Esophagus muscularis mucosa (tissue), 4 donors: ENCODE data around the gene SLC38A7. TPM values are rescaled to one million over a fixed set of nuclear protein-coding genes. Genes with fewer than 3 reads are reported as not detected.

Experiments used
- DNase-seq: peaks from one replicate; pipeline ENCODE4 v3.0.0-alpha.2; 2017; ENCODE audit errors: extremely low spot score
- H3K27ac ChIP-seq, 4 donors: fragments of 200-600 bp; sonication (generic); replicated peaks in 1 of 4; 1 replicate in 3 of 4; 2 replicates in 1 of 4; pipeline ENCODE4 v1.5.1; 2016 to 2019; ENCODE audit warnings: mild to moderate bottlenecking in 1 of 4
- H3K27me3 ChIP-seq, 4 donors: fragments of 200-600 bp; sonication (generic); one replicate each; pipeline versions ENCODE4 v1.5.1 to v1.6.0; 2016 to 2019
- H3K36me3 ChIP-seq, 4 donors: fragments of 200-600 bp; sonication (generic); one replicate each; pipeline ENCODE4 v1.5.1; 2016 to 2019
- H3K4me1 ChIP-seq, 4 donors: fragments of 200-600 bp; sonication (generic); one replicate each; pipeline ENCODE4 v1.5.1; 2016 to 2019
- H3K4me3 ChIP-seq, 4 donors: fragments of 200-600 bp; sonication (generic); 1 replicate in 2 of 4; 2 replicates in 2 of 4; pipeline ENCODE4 v1.5.1; 2016 to 2019; ENCODE audit warnings: mild to moderate bottlenecking in 4 of 4, moderate library complexity in 1 of 4
- H3K9me3 ChIP-seq, 4 donors: fragments of 200-600 bp; sonication (generic); 1 replicate in 3 of 4; 2 replicates in 1 of 4; pipeline ENCODE4 v1.5.1; 2016 to 2019
- EP300 ChIP-seq: sonication (generic); formaldehyde crosslinking; IDR thresholded peaks from one replicate; pipeline ENCODE4 v1.6.1; 2017; ENCODE audit warnings: antibody characterized with exemption
- POLR2A ChIP-seq: fragments of 450-650 bp; IDR thresholded peaks from one replicate; pipeline ENCODE4 v1.6.1; 2017; ENCODE audit warnings: antibody characterized with exemption, moderate library complexity, mild to moderate bottlenecking, low read depth
- POLR2AphosphoS5 ChIP-seq, 2 donors: sonication (generic); formaldehyde crosslinking; IDR thresholded peaks; one replicate each; pipeline ENCODE4 v1.6.1; 2017; ENCODE audit warnings: antibody characterized with exemption in 2 of 2
- WGBS: methylation state at CpG from one replicate; pipeline ENCODE4 v1.1.5; 2018; 5-methylcytosine and 5-hydroxymethylcytosine counted together
- intact Hi-C: fragments of 100-400 bp; cut with DNase I; formaldehyde crosslinking; loops from one replicate; pipeline ENCODE4 v1.15.1; 2023
- total RNA-seq, 4 donors: library from RNA; depleted of rRNA; stranded (reverse); fragments of >200 nt; gene quantifications; one replicate each; pipeline versions ENCODE4 v1.1.0 to v1.2.1, GENCODE V29; 2016
- TF ChIP-seq, protein P1 (sequence below), 3 experiments: fragments of 200-600 bp in 2 of 3; fragments of 450-650 bp in 1 of 3; sonication (generic) in 2 of 3; IDR thresholded peaks; one replicate each; pipeline ENCODE4 v1.5.1; 2017 to 2019; ENCODE audit warnings: antibody characterized with exemption in 3 of 3, mild to moderate bottlenecking in 2 of 3, moderate library complexity in 1 of 3

The SLC38A7 gene
- total RNA-seq, 4 donors from 2014 or later: 8.1 to 11.6 (median 10.3) TPM

DNA sequence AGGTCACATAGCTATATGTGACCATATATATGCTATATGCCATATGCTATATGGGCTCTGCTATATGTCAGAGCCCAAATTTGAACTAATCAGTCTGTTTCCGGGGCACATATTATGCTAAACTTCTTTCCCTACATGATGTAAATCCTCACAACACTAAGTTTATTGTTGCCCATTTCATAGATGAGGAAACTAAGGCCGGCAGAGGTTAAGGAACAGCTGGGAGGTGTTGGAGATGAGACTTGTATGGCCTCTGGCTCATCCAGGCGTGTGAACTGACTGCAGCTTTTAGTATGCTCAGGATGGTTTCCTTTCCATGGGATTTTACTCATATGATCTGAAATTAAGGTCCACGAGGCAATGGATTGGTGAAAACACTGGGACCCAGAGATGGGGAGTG lies 37.5 kb downstream of the SLC38A7 start:
- no peak for DNase-seq
- 87% methylated on average over 4 of the region's 4 CpGs for WGBS
- Histone ChIP-seq H3K4me1 (no peaks in the 10 kb centered on the region), H3K9me3 (no peaks in the 10 kb centered on the region), H3K27ac (no peak overlapping the region), H3K4me3 (no peak overlapping the region), H3K27me3 (no peaks in the 10 kb centered on the region), H3K36me3 (no peaks in the 10 kb centered on the region)
- TF ChIP-seq, protein P1, sequence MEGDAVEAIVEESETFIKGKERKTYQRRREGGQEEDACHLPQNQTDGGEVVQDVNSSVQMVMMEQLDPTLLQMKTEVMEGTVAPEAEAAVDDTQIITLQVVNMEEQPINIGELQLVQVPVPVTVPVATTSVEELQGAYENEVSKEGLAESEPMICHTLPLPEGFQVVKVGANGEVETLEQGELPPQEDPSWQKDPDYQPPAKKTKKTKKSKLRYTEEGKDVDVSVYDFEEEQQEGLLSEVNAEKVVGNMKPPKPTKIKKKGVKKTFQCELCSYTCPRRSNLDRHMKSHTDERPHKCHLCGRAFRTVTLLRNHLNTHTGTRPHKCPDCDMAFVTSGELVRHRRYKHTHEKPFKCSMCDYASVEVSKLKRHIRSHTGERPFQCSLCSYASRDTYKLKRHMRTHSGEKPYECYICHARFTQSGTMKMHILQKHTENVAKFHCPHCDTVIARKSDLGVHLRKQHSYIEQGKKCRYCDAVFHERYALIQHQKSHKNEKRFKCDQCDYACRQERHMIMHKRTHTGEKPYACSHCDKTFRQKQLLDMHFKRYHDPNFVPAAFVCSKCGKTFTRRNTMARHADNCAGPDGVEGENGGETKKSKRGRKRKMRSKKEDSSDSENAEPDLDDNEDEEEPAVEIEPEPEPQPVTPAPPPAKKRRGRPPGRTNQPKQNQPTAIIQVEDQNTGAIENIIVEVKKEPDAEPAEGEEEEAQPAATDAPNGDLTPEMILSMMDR (IDR thresholded peaks at IDR 0.05): no peak
- no peak for TF ChIP-seq EP300
- no peak for TF ChIP-seq POLR2A
- no peak for TF ChIP-seq POLR2AphosphoS5 (IDR thresholded peaks at IDR 0.05)
- intact Hi-C loops: no loop called here

GRCh38 chr16:58644765-58645487 lies 39.6 kb downstream of the SLC38A7 start:
- no peak overlapping the region for H3K27ac ChIP-seq
- no peaks in the 10 kb centered on the region for H3K4me1 ChIP-seq
- 89% methylated on average over 8 of the region's 8 CpGs for WGBS
- H3K27me3 ChIP-seq: no peaks in the 10 kb centered on the region
- H3K9me3 ChIP-seq: no peaks in the 10 kb centered on the region
- intact Hi-C loops: no loop called here
- DNase-seq: no peak
- no peak overlapping the region for H3K4me3 ChIP-seq
- no peaks in the 10 kb centered on the region for H3K36me3 ChIP-seq
- TF ChIP-seq POLR2AphosphoS5 (IDR thresholded peaks at IDR 0.05): no peak
- TF ChIP-seq POLR2A: no peak
- TF ChIP-seq, protein P1 (IDR thresholded peaks at IDR 0.05): no peak
- no peak for TF ChIP-seq EP300

- Histone ChIP-seq H3K4me1 (no peaks in the 10 kb centered on the region), H3K27ac (no peak overlapping the region), H3K27me3 (no peaks in the 10 kb centered on the region), H3K4me3 (no peak overlapping the region), H3K36me3 (no peaks in the 10 kb centered on the region), H3K9me3 (no peaks in the 10 kb centered on the region)
- intact Hi-C loops: no loop called here
- TF ChIP-seq POLR2AphosphoS5 (IDR thresholded peaks at IDR 0.05): no peak
- TF ChIP-seq POLR2A: no peak
- no peak for TF ChIP-seq EP300
- TF ChIP-seq, protein P1 (IDR thresholded peaks at IDR 0.05): no peak
- WGBS: 81% methylated on average over 5 of the region's 5 CpGs
- DNase-seq: no peak
Measured at GRCh38 chr16:58644108-58644507, 40.5 kb downstream of the SLC38A7 start.

DNA sequence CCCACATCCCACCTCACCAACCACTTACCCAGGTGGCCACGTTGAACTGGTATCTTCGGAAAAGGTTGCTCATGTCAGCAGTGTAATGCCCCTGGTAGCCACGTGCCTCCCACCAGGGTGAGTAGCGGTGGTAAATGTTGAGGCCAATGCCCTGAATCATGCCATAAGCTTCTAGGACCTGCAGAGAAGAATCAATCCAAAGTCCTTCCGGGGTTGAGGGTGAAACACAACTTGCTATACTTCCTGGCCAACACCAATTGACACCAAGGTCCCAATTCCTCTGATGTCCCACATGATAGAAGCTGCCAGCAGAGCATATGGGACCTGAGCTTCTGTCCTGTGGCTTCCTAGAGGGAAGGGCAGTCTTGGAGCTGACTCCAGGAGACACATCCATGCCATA lies 43.6 kb downstream of the SLC38A7 start:
- Histone ChIP-seq H3K9me3 (no peaks in the 10 kb centered on the region), H3K27me3 (no peaks in the 10 kb centered on the region), H3K36me3 (no peaks in the 10 kb centered on the region), H3K4me1 (no peaks in the 10 kb centered on the region), H3K4me3 (no peak overlapping the region), H3K27ac (no peak overlapping the region)
- WGBS: 91% methylated on average over 2 of the region's 5 CpGs
- TF ChIP-seq POLR2A (no peak), EP300 (no peak), POLR2AphosphoS5 (IDR thresholded peaks at IDR 0.05) (no peak)
- TF ChIP-seq, protein P1 (IDR thresholded peaks at IDR 0.05): no peak
- no peak for DNase-seq
- intact Hi-C loops: no loop called here

- Histone ChIP-seq H3K27me3 (no peaks in the 10 kb centered on the region), H3K4me3 (no peak overlapping the region), H3K4me1 (no peaks in the 10 kb centered on the region), H3K36me3 (no peaks in the 10 kb centered on the region), H3K9me3 (no peaks in the 10 kb centered on the region), H3K27ac (no peak overlapping the region)
- no peak for TF ChIP-seq POLR2A
- TF ChIP-seq, protein P1 (IDR thresholded peaks at IDR 0.05): no peak
- no peak for TF ChIP-seq POLR2AphosphoS5 (IDR thresholded peaks at IDR 0.05)
- TF ChIP-seq EP300: no peak
- intact Hi-C loops: no loop called here
- no peak for DNase-seq
- WGBS: 93% methylated on average over 8 of the region's 8 CpGs
Measured at GRCh38 chr16:58639836-58640235, 44.7 kb downstream of the SLC38A7 start.
